GM21381 (cell line): ENCODE data around the gene WTAP.
"Not testable (repeated sequence)": the region's sequence is repeated elsewhere in the genome, so short reads cannot be mapped to it uniquely, and the experiment has no call there.

Source experiments
- ATAC-seq: cut with Tn5 transposase; IDR thresholded peaks from one replicate; pipeline ENCODE4 v1.9.1; 2021; ENCODE audit warnings: mild to moderate bottlenecking, moderate library complexity; ENCODE audit not compliant: unreplicated experiment

The WTAP gene

DNA sequence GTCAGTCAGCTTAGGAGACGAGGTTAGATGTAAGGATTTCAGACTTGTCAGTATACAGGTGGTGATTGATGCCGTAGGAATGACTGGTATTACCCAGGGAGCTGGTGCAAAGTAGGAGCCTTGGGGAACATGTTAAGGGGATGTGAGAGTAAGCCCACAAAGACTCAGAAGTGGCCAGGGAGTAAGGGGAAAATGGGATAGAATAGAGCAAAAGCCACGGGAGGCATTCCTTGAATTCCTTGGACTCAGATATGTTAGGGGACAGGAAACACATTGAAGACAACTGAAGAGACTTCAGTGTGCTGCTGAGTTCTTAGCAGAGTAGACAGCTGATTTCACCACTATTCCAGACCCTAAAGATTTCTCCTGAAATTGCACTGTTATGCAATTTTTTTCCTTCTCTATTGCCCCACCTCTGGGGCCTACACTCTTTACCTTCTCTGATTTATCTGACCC is 33.3 kb downstream of the WTAP start:
- ATAC-seq, result no peak

DNA sequence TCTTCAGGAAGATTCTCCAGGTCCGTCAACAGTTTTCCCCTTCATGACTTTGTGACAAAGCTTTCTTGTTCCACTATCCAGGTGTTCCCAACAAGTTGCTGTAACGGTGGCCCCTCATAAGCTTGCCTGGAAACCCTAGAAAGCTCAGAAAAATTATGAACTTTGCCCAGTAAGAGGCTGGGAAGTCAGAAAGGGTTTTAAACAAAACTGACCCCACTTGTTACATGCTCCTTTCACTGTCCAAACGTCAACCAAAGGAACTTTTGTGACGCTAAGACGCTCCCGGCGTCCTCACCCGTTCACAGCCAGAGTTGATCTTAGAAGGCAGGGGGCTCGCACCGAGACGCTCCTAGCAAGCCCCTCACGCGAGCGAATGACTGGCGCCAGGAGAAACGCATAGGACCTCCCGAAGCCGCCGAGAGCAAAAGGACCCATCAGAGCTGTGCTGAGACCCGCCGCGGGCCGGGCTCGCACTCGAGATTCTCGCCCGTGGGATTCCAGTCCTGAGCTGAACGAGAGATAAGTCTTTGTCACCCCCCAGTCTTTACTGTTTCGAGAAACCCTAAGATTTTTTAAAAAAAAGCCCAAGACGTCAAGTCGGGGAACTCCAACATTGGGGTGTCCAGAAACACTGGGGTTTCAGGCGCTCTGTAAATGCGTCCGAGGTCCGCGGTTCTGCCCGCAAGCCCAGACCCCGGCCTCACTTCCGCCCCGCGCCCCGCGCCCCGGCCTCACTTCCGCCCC is 34.0 kb downstream of the WTAP start:
- ATAC-seq, result no peak

DNA sequence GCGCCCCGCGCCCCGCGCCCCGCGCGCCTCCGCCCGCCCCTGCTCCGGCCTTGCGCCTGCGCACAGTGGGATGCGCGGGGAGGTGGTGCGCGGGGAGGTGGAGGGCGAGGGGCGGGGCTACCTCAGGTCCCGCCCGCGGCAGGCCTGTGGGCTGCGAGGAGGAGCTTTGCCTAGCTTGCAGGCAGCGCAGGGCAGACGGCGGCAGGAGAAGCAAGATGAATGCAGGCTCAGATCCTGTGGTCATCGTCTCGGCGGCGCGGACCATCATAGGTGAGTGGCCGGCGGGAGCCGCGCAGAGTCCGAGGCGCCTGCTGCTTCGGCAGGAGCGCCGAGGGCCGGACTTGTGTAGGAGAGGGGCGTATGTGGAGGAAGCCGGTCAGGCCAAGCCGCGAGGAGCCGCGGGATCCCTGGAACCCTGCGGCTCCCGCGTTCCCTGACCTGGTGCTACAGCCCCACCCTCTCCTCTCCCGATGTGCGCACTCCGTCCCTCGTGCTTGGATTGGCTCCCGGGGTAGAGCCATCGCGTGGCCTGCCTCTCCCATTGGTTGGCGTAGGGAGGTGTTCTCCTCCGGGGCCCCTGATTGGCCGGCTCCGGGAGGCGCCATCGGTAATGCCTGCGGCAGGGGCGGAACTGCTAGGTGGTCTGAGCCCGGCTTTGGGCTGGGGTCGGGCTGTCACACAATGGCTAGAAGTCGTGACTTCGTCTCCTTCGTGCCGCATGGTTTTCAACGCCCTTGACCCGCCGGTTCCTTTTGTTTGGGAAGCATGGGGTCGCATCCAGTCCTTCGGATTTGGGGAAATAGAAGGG is 34.8 kb downstream of the WTAP start, which contains the start of gene ACAT2:
ACAT2 (plus strand) TSS at position 173 of the 808 bp plus-strand sequence; CDS start at position 216, 43 bp downstream.
- peak; percentile 95 for ATAC-seq

DNA sequence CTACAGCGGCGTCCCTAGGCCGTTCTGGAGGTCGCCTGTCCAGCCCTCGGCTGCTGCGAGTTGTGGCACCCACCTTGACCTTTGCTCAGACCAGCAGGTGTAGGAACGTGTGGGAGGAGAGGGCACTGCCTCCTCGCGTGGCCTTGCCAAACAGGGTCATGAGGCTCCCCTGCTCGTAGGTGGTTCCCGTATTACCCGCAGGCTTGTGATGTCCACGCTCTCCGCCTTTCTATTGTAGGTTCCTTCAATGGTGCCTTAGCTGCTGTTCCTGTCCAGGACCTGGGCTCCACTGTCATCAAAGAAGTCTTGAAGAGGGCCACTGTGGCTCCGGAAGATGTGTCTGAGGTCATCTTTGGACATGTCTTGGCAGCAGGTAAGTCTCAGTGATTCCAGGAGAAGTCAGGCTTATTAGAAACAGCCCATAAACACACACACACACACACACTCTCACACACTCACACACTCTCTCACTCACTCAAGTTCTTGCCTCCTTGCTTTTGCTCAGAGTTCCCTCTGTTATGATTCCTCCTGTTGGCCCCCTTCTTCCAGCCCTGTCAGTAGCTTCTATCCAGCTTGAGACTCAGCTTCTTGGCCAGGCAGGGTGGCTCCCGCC is 35.5 kb downstream of the WTAP start:
- ATAC-seq, result peak; percentile 0

DNA sequence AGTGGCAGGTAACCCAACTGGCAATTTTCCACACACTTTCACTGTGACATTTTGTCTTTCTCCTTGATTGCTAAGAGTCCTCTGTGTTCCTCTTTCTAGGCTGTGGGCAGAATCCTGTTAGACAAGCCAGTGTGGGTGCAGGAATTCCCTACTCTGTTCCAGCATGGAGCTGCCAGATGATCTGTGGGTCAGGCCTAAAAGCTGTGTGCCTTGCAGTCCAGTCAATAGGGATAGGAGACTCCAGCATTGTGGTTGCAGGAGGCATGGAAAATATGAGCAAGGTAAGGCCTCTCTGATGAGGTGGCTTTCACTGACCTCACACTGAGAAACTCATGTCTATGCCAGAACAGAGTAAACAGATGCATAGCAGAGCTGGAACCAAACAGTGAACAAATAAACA is 39.6 kb downstream of the WTAP start:
- no peak for ATAC-seq

DNA sequence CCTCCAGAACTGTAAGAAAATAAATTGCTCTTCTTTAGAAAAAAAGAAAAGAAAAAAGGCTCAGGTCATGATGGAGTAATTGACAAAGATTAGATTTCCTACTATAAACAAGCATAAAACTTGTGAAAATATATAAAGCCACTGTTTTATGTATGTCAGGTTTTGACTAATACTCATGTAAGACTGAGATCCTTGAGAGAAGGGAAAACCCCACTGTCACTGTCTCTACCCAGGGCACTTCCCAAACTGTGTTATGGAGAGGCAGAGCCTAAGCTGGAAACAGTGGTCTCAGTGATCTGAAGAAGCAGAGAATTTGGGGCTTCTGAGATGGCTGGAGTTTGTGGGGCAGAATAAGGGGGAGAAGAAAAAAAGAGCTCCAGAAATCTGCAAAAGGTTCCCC is 42.2 kb downstream of the WTAP start:
- ATAC-seq, result no peak

DNA sequence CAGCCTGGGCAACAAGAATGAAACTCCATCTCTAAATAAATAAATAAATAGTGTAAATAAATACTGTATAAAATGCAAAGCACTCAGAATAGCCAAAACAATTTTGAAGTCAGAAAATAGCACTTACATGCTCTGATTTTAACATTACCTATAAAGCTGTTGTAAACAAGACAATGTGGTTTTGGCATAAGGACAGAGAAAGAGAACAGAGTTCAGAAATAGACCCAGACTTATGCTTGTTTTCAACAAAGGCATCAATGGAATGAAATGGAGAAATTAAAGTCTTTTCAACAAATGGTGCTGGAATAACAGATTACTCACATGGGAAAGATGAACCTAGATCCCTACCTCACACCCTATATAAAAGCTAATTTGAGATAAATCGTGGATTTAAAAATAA is 44.9 kb downstream of the WTAP start:
- ATAC-seq, result no peak

DNA sequence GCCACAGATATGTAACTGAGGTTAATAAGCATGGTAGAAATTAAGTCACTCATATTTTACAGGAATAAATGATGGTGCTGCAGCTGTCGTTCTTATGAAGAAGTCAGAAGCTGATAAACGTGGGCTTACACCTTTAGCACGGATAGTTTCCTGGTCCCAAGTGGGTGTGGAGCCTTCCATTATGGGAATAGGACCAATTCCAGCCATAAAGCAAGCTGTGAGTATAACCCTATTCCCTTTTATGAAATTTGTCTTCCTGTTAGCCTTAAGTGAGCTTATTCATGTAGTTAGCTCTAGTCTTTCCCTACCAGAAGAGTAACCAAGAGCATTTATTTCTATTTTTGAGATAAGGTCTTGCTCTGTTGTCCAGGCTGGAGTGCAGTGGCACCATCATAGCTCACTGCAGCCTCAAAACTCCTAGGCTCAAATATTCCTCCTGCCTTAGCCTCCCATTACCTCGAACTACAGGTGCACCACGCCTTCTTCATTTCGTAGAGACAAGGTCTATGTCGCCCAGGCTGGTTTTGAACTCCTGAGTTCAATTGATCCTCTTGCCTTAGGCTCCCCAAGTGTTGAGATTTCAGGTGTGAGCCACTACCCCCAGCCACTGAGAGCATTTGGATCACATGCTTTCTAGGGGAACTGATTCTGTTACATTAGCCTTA is 50.1 kb downstream of the WTAP start:
- no peak for ATAC-seq

DNA sequence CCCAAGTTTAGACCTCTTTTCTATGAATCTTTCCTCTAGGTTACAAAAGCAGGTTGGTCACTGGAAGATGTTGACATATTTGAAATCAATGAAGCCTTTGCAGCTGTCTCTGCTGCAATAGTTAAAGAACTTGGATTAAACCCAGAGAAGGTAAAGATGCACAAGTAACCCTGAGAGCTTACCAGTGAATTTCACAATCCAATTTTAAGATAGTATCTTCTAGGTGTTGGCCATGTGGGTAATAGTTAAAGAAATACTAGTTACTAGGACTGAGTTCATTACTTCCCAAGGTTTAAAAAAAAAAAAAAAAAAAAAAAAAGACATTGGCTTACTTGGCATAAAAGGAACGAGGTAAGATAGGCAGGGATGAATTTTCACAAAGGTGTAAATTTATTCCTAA is 50.8 kb downstream of the WTAP start:
- ATAC-seq, result no peak

DNA sequence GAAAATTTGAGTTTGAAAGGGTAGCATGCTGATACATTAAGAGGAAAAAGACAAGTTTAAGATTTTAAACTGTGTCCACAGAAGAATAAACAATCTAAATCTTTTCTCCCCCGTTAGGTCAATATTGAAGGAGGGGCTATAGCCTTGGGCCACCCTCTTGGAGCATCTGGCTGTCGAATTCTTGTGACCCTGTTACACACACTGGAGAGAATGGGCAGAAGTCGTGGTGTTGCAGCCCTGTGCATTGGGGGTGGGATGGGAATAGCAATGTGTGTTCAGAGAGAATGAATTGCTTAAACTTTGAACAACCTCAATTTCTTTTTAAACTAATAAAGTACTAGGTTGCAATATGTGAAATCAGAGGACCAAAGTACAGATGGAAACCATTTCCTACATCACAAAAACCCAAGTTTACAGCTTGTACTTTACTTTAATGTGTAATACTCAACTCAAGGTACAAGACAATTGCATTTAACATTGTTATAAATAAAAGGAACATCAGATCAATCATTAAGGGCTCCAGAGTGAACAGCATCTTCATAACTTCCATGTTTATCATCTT is 51.3 kb downstream of the WTAP start:
- no peak for ATAC-seq

DNA sequence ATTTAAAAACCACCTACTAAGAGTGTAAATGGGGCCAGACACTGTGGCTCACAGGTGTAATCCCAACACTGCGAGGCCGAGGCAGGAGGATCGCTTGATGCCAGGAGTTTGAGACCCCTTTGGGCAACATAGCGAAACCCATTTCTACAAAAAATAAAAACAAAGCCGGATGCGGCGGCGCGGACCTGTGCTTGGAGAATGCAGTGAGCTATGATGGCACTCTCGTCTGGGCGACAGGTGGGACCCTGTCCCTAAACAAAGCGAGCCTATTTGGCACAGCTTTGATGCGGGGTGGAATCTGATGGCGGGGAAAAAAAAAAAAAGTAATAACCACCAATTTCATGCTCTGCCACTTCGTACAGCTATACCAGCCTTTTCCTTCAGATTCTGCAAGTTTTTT is 61.0 kb downstream of the WTAP start:
- ATAC-seq, result no peak

DNA sequence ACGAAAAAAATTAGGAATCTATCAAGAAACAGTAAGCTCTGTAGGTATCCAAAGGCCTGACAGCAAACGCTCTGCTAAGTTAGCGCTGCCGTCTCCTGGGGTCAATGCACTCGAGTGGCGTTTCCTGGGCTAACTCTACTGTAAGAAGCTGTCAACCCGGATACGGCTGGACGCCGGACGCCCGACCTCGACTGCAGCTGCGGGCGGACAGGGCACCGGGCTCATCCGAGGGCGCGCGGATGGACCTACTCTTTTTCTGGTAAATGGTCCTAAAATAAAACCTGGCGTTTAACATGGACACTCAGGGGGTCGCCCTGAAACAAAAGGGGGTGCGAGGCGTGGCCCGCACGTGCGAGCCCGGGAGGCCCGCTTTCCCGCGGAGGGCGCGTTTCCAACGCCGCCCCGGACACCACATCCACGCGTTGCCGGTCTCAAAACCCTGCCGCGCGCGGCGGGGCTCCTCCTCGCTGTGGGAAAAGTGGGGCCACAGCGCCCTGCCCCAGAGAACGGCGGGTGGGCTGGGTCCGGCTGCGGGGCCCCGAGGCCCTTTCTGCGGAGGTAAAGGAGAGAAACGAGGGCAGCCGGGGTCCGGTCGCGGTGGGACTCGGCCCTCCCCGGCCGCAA is 61.6 kb downstream of the WTAP start:
- ATAC-seq, result no peak

DNA sequence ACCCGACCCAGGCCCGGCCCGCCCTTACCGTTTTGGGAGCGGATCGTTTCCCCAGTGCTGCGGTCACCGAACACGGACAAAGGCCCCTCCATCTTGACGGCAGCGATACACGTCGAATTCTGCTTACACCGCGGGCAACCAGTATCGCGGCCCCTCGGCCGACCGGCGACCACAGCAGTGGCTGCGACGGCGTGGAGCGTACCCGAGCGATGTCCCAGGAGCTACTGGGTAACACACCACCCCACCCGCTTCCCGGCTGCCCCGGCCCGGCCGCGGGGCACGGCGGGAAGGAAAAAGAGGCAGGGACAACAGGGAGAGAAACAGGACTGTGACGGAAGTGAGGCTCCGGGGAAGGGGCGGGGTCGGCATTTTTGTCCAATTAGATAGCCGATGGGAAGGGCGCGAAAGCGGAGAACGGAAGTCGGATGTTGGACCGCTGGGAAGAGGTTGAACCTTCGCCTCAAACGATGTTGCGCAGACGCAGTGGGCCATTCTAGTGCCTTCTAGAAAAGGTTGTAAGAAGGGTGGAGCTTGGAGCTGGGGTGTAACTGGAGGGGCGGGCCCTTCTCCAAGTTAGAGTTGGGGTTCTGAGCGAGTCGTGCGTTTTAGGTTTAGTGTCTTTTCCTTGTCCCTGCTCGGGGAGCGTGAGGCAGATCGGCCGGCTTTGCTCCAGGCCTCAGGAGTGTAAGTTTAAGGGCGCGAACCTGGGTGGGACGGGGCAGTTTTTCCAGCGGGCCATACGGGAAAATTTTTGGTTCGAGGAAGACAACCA is 62.3 kb downstream of the WTAP start, which contains the start of gene TCP1:
TCP1 (minus strand) TSS at position 226 of the 772 bp plus-strand sequence; CDS start at position 92, 134 bp downstream.
- peak; percentile 74 for ATAC-seq

DNA sequence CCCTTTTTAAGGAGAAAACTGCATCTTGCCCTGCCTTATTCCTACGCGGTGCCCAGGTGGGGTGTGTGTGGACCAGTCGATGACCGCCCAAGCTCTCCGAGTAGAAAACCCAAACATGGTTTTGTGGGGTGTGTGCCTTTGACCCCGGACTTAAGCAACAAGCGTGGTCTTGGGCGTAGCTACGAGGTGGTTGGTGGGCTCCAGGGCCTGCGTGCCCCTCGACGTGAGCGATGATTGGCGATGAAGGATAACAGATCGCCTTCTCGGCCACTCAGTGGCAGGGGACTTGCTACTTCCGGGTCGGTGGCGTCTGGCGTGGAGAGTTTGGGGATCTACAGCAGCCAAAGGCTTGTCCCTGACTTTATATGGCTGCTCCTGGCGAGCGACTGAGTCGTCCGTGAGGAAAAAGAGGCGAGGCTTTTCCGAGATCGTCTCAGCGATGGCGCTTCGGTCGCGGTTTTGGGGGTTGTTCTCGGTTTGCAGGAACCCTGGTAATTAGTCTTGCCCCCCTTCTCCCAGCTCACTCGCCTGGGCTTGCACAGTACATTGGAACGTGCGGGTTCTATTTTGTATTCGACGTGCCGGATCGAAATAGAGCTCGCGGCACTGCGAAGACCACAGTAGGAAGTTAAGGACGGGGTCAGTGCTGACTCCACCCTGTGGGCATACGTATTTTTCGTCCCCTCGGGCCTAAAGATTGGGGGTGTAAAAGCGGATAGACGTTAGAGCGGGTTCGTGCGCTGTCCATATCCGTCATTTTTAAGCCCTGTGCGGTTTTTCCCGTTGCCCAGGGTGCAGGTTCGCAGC is 63.0 kb downstream of the WTAP start, which contains the start of gene MRPL18:
MRPL18 (plus strand) TSS at position 319 of the 807 bp plus-strand sequence; CDS start at position 440, 121 bp downstream.
- ATAC-seq, result peak; percentile 79

DNA sequence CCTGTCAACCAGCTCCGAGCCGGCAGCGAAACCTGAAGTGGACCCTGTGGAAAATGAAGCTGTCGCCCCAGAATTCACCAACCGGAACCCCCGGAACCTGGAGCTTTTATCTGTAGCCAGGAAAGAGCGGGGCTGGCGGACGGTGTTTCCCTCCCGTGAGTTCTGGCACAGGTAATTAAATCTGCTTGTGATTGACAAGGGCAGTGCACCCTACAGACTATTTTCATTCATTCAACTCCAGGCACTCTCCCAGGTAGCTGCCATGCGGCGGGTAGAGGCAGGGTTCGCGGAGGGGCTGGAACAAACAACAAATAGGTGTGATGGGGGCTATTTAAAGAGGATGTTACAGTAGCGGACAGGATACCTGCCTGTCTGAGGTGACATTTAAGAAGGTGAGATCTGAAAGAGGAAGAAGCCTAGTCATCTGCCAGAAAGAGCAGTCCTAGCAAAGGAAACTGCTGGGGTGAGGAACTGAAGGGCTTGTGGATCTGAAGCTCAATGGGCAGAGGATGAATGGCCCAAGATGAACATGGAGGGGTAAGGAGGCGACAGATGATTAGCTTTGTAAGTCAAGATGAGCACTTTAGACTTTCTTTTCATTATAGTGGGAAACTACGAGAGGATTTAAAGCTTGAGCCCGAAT is 63.8 kb downstream of the WTAP start:
- ATAC-seq, result no peak

DNA sequence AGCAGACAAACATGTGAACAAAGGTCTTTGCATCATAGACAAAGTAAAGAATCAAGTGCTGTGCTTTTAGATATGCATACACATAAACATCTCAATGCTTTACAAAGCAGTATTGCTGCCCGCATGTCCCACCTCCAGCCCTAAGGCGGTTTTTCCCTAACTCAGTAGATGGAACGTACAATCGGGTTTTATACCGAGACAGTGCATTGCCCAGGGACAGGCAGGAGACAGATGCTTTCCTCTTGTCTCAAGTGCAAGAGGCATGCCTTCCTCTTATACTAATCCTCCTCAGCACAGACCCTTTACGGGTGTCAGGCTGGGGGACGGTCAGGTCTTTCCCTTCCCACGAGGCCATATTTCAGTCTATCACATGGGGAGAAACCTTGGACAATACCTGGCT is 67.7 kb downstream of the WTAP start:
- not testable (repeated sequence) for ATAC-seq

DNA sequence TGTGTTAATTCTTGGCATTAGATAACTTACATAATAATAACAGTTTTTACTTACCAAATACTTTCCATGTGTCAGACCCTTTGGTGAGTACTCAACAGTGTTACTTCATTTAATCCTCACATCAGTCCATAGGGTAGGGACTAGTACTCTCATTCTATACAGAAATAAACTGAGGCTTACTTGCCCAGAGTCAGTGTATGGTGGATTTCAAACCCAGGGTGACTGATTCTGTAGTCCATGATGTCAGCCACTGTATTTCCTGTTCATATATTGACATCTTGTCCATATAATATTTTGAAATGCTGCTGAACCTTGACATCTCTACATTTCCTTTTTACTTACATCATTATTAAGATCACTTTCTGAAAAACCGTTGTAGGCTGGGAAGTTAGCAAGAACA is 70.2 kb downstream of the WTAP start:
- no peak for ATAC-seq
